Activated T-helper 1 cell treated with anti-CD3 and anti-CD28 coated beads, Interleukin-2, amount 50 U/mL, for 16 hours (primary cell): ENCODE measurements around the gene NANOS1.

Experiments used
- DNase-seq, 2 donors: peaks; one replicate each; pipeline ENCODE4 v3.0.0-alpha.2; 2020; ENCODE audit warnings: low read depth in 1 of 2, low spot score in 1 of 2

Gene NANOS1

GRCh38 chr10:119058010-119058409, 28.5 kb downstream of the NANOS1 start:
- DNase-seq = no peak

GRCh38 chr10:119059557-119059956, 30.0 kb downstream of the NANOS1 start:
- no peak for DNase-seq

GRCh38 chr10:119060107-119060506, 30.6 kb downstream of the NANOS1 start:
- DNase-seq = no peak

- DNase-seq = no peak
Observed at GRCh38 chr10:119061352-119061751, 31.8 kb downstream of the NANOS1 start.

GRCh38 chr10:119061926-119062325, 32.4 kb downstream of the NANOS1 start:
- no peak for DNase-seq

- no peak for DNase-seq
Observed at GRCh38 chr10:119070395-119071165, 41.1 kb downstream of the NANOS1 start.

- DNase-seq = no peak
Observed at GRCh38 chr10:119073584-119073983, 44.1 kb downstream of the NANOS1 start.

GRCh38 chr10:119078422-119079179, 49.1 kb downstream of the NANOS1 start:
- DNase-seq = no peak

GRCh38 chr10:119079599-119080520, 50.3 kb downstream of the NANOS1 start:
- peak; percentile 38 to 49 for DNase-seq

- peak; percentile 82 to 90 for DNase-seq
Observed at GRCh38 chr10:119080521-119081259, 51.2 kb downstream of the NANOS1 start, which contains the start of gene EIF3A. Gene EIF3A, minus strand, starts transcription at chr10:119080817. Its CDS starts 141 bp downstream, at chr10:119080676.
